ENCODE data around the gene CAMK2G. TPM values are rescaled to one million over a fixed set of nuclear protein-coding genes. Genes with fewer than 3 reads are reported as not detected.
A peak's percentile ranks its signal among the peaks of the same experiment; 100 is the strongest.

The CAMK2G gene
- total RNA-seq, 1 experiment from 2014 or later, result 147 TPM

- Histone ChIP-seq H3K9me2 (ENCODE audit: insufficient read depth) (no peaks in the 10 kb centered on the region), H3K4me2 (peak overlapping the region; percentile 77), H3F3A (ENCODE audit: insufficient read depth, low read depth) (peaks cover 56% of the 10 kb centered on the region), H3K27me3 (ENCODE audit: insufficient read depth, low read depth) (no peaks in the 10 kb centered on the region), H3K27ac (peak overlapping the region; percentile 73), H3K9me3 (ENCODE audit: insufficient read depth, low read depth) (no peaks in the 10 kb centered on the region), H4K20me1 (ENCODE audit: insufficient read depth) (no peaks in the 10 kb centered on the region), H3K36me3 (ENCODE audit: low read depth) (peaks cover 11% of the 10 kb centered on the region), H3K79me2 (ENCODE audit: low read depth) (peaks cover 23% of the 10 kb centered on the region), H2AFZ (no peak overlapping the region), H3K4me3 (peak overlapping the region; percentile 39; the same call in 1 of the 2 replicates), H3K4me1 (replicated peaks; ENCODE audit: insufficient read depth) (peaks cover 62% of the 10 kb centered on the region)
- CTCF ChIA-PET, result interaction anchor here (0.7 to 1.2 kb wide), 3 partner anchors 14 to 116 kb away, joined by 3 to 5 read pairs (median 3); no protein-coding TSS in a partner anchor
- no TSS peak for BruUV-seq (replicated peaks)
- DNase-seq, result peak; percentile 83 to 87
- intact Hi-C loops (cut with micrococcal nuclease; ENCODE audit: unreplicated experiment), result loop anchor here (5.0 kb wide), 2 partner anchors 89 to 224 kb away; partner anchors contain the start of gene ZSWIM8
- POLR2A ChIA-PET (ENCODE audit: unreplicated experiment), result interaction anchor here (0.5 to 0.7 kb wide), 4 partner anchors 26 to 251 kb away, joined by 3 to 11 read pairs (median 4); no protein-coding TSS in a partner anchor
- no peak for TF ChIP-seq CTCF (conservative IDR thresholded peaks at IDR 0.05)
- TF ChIP-seq EZH2 (IDR thresholded peaks at IDR 0.05; ENCODE audit: low read depth), result no peak
Observed at GRCh38 chr10:73876157-73876556, 1.8 kb upstream of the CAMK2G start.

- Histone ChIP-seq H3K9me2 (ENCODE audit: insufficient read depth) (no peaks in the 10 kb centered on the region), H3K27ac (0 out of 2 replicates have a peak overlapping the region, but pooled peaks have one; percentile 3), H3K4me3 (peak overlapping the region; percentile 60; the same call in 1 of the 2 replicates), H2AFZ (peak overlapping the region; percentile 80; the same call in 1 of the 2 replicates), H3K36me3 (ENCODE audit: low read depth) (peaks cover 21% of the 10 kb centered on the region), H3K27me3 (ENCODE audit: insufficient read depth, low read depth) (no peaks in the 10 kb centered on the region), H3K4me2 (peak overlapping the region; percentile 77), H3K9me3 (ENCODE audit: insufficient read depth, low read depth) (no peaks in the 10 kb centered on the region), H3F3A (ENCODE audit: insufficient read depth, low read depth) (peaks cover 64% of the 10 kb centered on the region), H4K20me1 (ENCODE audit: insufficient read depth) (peaks cover 9% of the 10 kb centered on the region), H3K4me1 (replicated peaks; ENCODE audit: insufficient read depth) (peaks cover 70% of the 10 kb centered on the region), H3K79me2 (ENCODE audit: low read depth) (peaks cover 34% of the 10 kb centered on the region)
- POLR2A ChIA-PET (ENCODE audit: unreplicated experiment), result interaction anchor here (0.6 to 0.8 kb wide), 2 partner anchors 12 to 25 kb away, joined by 3 to 4 read pairs; no protein-coding TSS in a partner anchor
- no peak for DNase-seq
- TF ChIP-seq EZH2 (IDR thresholded peaks at IDR 0.05; ENCODE audit: low read depth) (no peak), CTCF (conservative IDR thresholded peaks at IDR 0.05) (no peak)
- intact Hi-C loops (cut with micrococcal nuclease; ENCODE audit: unreplicated experiment), result loop anchor here (5.0 kb wide), 2 partner anchors 88 to 223 kb away; partner anchors contain the start of gene ZSWIM8
- no TSS peak for BruUV-seq (replicated peaks)
- CTCF ChIA-PET, result interaction anchor here (1.2 kb wide), 1 partner anchor 13 kb away, joined by 5 read pairs; no protein-coding TSS in a partner anchor
Observed at GRCh38 chr10:73875139-73875475, 752 bp upstream of the CAMK2G start.

GRCh38 chr10:73873838-73874215, 528 bp downstream of the CAMK2G start:
- H3K9me2 ChIP-seq (ENCODE audit: insufficient read depth), result no peaks in the 10 kb centered on the region
- TF ChIP-seq CTCF (conservative IDR thresholded peaks at IDR 0.05), result no peak
- no peak overlapping the region for H2AFZ ChIP-seq
- no peaks in the 10 kb centered on the region for H3K27me3 ChIP-seq (ENCODE audit: insufficient read depth, low read depth)
- POLR2A ChIA-PET (ENCODE audit: unreplicated experiment), result interaction anchor here (0.6 to 0.7 kb wide), 3 partner anchors 12 to 37 kb away, joined by 3 to 8 read pairs (median 5); partner anchors contain the start of gene PLAU
- H3K27ac ChIP-seq, result no peak overlapping the region
- H4K20me1 ChIP-seq (ENCODE audit: insufficient read depth), result peaks cover 22% of the 10 kb centered on the region
- H3K9me3 ChIP-seq (ENCODE audit: insufficient read depth, low read depth), result no peaks in the 10 kb centered on the region
- CTCF ChIA-PET, result interaction anchor here (0.7 to 1.6 kb wide), 2 partner anchors 24 to 1825 kb away, joined by 3 to 4 read pairs; no protein-coding TSS in a partner anchor
- peaks cover 34% of the 10 kb centered on the region for H3K36me3 ChIP-seq (ENCODE audit: low read depth)
- intact Hi-C loops (cut with micrococcal nuclease; ENCODE audit: unreplicated experiment), result no loop called here
- DNase-seq, result no peak
- peaks cover 47% of the 10 kb centered on the region for H3K79me2 ChIP-seq (ENCODE audit: low read depth)
- H3F3A ChIP-seq (ENCODE audit: insufficient read depth, low read depth), result peaks cover 64% of the 10 kb centered on the region
- peaks cover 79% of the 10 kb centered on the region for H3K4me1 ChIP-seq (replicated peaks; ENCODE audit: insufficient read depth)
- no TSS peak for BruUV-seq (replicated peaks)
- H3K4me2 ChIP-seq, result 0 out of 2 replicates have a peak overlapping the region, but pooled peaks have one; percentile 44
- H3K4me3 ChIP-seq, result peak overlapping the region; percentile 55; the same call in 1 of the 2 replicates
